ENCODE results near the gene CSF1.
"Not testable (repeated sequence)": the region's sequence is repeated elsewhere in the genome, so short reads cannot be mapped to it uniquely, and the experiment has no call there.

Gene CSF1, protein sequence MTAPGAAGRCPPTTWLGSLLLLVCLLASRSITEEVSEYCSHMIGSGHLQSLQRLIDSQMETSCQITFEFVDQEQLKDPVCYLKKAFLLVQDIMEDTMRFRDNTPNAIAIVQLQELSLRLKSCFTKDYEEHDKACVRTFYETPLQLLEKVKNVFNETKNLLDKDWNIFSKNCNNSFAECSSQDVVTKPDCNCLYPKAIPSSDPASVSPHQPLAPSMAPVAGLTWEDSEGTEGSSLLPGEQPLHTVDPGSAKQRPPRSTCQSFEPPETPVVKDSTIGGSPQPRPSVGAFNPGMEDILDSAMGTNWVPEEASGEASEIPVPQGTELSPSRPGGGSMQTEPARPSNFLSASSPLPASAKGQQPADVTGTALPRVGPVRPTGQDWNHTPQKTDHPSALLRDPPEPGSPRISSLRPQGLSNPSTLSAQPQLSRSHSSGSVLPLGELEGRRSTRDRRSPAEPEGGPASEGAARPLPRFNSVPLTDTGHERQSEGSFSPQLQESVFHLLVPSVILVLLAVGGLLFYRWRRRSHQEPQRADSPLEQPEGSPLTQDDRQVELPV

DNA sequence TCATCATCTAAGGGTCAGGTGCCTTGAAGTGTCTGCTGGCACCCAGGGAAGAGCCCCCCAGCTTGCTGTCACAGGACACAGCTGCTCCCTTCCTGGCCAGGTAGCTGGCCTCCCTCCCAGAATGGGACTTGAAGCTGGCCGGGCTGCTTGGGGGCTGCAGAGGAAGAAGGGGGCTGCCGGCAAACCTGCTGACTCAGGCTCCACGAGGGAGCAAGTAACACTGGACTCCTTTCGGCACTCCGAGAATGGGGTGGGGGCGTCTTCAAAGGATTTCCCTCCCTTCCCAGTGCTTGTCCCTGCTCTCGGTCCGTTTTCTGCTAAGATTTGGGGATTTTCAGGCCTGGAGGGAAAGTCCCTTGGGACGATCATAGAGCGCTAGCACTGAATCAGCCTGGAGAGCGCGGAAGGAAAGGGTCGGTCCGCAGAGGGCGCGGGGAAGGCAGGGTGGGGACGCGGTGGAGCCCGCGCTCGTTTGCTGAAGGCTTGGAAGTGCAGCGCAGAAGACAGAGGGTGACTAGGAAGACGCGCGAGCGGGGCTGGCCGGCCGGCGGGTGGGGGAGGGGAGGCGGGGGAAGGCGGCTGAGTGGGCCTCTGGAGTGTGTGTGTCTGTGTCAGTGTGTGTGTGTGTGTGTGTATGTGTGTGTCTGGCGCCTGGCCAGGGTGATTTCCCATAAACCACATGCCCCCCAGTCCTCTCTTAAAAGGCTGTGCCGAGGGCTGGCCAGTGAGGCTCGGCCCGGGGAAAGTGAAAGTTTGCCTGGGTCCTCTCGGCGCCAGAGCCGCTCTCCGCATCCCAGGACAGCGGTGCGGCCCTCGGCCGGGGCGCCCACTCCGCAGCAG lies at the start of gene CSF1:
Gene CSF1, plus strand, starts transcription at position 727 of the 840 bp plus-strand sequence. CDS start 175 bp downstream, outside the sequence.
- no peak for DNase-seq

DNA sequence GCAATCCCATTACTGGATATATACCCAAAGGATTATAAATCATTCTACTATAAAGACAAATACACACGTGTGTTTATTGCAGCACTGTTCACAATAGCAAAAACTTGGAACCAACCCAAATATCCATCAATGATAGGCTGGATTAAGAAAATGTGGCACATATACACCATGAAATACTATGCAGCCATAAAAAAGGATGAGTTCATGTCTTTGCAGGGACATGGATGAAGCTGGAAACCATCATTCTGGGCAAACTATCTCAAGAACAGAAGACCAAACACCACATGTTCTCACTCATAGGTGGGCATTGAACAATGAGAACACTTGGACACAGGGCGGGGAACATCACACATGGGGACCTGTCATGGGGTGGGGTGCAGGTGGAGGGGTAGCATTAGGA lies 49.0 kb upstream of the CSF1 start:
- DNase-seq, result not testable (repeated sequence)

DNA sequence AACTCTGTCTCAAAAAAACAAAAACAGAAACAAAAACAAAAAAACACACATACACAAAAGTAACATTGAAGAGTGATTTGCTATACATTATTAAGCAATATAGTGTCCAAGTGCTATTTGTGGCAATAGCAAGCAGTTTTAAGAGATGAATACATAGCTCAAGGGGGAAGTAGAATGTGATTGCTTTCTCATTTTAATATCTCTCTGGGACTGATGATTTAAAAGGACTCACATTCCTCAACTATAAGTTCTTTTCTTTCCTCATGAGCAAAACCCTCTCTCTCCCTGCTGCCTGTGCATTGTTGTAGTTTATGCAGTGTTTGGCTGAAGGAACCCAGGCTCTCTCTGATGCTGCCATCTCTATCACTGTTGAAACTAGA lies 47.0 kb upstream of the CSF1 start:
- no peak for DNase-seq

DNA sequence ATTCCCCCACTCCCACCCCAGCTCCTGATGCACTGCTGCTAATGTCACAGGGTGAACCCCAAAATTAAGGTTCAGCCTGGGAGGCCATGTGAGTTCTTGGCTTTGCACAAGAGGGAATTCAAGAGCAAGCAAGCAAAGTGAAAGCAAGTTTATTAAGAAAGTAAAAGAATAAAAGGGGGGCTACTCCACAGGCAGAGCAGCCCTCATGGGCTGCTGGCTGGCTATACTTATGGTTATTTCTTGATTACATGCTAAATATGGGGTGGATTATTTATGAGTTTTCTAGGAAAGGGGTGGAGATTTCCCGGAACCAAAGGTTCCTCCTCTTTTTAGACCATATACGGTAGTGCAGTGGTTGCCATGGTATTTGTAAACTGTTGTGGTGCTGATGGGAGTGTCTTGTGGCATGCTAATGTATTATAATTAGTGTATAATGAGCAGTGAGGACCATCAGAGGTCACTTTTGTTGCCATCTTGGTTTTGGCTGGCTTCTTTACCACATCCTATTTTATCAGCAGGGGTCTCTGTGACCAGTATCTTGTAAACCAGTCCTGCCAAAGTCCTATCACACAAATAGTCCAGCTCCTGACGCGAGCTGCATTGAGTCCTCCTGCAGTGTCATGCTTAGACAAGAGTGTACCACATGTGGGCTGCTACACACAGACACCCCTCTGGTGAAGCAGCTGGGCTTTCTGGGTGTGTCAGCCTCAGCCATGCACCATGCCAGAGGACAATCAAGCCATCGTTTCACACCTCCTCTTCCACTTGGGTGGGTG lies 46.4 kb upstream of the CSF1 start:
- DNase-seq, result no peak

DNA sequence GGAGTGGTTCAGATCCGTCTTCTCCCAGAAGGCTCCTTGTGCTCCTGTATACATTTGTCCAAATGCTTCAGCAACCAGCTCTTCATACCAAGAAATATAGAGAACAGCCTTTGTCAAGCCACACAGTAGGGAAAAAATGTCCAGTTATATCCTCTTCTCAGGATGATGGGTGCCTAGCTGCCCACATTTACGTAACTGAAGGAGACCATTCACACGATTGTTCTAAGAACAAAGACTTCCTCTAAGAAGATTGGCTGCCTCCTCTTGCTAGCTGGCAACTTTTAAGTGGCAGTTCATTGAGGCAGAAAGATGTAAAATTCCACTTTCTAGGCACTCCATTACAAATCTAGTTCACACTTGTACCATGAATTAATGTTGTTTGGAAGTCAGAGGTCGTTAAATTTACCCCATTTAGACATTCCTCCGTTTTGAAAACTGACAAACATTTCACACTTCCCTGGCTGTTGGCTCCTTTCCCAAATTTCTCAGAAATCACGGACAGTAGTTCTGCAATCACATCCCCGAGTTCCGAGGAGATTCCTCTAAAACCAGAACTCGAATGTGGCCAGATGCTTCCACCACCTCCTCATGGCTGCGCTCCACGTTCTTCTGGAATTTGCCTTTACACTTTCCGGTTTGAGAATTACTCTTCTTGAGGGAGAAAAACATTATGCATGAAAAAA lies 45.6 kb upstream of the CSF1 start:
- DNase-seq, result no peak

DNA sequence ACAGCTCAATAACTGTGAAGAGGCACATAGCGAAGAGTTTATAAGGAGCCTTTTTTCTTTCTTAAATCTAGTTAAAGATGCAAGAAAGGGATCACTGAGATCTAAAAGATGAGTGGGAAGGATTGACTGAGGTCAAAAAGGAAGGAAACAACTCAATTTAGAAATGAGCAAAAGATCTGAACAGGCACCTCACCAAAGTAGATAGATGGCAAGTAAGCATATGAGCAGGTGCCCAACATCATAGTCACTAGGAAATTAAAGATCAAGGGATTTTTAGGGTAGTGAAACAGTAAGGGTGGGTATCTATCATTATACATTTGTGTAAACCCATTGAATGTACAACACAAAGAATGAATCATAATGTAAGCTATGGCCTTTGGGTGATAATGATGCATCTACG lies 44.6 kb upstream of the CSF1 start:
- DNase-seq, result no peak

DNA sequence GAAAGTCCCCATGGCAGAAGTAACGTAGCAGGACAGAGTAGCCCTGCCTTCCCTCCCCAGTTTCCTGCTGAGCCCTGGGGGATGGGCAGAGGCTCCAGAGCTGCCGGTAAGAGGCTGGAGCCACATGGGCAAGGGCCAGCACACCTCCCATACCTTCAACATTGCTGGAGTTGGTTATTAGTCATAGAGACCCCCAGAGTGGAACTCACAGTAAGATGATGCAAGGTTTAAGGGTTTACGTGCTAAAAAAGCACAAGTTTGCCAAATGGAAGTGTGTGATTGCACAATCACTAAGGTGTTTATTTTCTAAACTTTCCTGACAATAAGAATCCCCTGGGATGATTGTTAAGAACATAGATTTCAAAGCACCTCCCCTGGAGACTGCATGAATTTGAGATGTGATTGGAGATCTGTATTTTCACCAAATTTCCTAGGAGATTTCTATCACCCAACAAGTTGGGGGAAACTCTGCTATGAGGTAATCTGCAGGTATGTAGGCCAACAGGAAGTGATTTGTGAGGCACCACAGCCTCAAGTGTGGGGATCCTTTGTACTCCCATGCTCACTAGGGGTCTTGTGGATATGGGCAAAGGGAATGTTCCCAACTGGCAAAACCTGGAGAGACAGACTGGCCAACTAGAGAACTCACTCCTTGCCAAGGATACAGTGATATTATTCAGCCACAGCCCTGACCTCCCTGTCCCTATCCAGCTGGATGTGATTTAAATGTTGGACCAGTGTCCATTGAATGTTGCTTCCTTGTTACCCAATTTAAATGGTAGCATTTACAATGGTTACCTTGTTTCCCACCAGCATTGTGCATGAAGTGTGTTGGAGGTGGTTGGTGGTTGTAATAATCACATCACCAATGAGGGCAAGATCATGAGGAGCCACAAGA lies 37.1 kb upstream of the CSF1 start:
- DNase-seq, result no peak

DNA sequence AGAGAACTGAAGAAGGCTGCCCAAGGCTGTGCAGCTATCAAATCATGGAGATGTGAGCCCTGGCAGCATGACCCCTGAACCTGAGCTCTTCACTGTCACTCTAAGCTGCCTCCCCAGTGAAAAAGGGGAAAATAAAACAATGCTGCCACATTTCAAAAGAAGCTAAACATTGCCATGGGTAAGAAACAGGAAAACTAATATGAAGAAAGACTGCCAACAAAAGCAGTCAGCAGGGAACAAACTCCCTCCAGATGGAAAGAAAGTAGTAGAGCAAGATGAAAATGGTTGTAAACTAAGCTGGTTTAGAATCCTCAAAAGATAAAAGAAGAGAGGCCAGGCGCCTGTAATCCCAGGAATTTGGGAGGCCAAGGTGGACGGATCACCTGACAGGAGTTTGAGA lies 36.2 kb upstream of the CSF1 start:
- DNase-seq, result no peak

DNA sequence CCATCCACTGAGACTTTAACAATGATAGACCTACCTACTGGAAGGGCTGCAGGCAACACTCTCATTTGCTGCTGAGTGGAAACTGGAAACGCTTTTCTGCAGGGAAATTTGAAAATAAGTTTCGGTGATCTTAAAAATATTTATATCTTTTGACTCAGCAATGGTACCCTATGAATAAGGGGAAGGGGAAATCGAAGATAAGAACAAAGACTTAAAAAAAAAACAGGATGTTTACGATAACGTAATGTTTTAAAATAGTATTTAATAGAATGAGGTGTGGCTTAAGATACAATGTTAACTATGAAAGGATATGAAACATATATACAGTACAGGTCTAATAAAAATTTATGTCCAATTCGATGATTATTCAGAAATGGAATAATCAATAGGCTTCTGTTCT lies 34.8 kb upstream of the CSF1 start:
- no peak for DNase-seq

DNA sequence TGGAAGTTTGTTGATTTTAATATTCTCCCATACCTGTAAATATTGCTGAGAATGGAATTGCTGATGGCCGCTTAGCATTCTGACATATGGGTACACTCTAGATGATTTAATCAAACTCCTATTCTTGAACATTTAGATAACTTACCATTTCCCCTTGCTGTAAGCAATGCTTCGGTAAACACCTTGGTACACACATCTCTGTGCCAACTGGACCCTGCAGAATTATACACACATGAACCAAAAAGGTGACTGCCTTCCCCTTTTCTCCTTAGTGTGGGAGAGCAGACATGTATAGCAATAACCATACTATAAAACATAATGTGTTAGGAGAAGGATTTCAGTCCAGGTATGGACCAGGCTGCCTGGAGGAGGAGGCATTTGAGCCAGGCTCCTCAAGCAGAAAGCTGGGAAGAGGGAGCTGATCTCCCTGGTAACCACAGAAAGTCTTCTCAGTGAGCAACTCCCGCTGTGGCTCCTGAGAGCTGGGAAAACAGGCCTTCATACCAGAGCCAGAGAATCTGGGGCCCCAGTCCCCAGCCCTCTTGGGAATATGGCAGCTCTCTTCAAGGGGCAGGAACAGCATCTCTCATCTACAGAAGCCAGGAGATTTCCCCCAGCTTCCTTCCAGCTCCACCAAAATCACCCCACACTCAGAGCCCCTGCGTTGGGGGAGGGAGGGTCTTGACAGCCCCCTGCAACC lies 33.9 kb upstream of the CSF1 start:
- no peak for DNase-seq

DNA sequence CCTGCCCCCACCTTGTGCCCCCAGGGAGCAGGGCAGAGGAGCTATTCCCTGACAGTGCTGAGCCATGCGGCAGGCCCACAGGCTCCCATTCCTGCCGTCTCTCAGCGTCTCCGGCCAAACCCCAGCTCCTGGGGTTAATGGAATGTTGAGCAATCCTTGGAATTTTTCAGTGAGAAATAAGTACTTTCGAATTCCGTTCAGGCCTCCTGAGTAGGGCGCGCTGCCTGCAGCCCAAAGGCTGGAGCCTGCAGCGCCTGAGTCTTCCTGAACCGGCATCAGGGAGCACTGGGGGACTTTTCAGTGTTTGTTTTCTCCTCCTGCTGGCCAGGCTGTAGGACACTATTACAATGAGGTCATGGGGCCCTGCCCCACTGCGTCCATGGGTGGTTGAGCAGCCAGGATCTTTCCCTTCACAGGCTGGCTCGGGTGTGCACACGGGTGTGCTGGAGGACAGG lies 33.3 kb upstream of the CSF1 start:
- DNase-seq, result no peak

DNA sequence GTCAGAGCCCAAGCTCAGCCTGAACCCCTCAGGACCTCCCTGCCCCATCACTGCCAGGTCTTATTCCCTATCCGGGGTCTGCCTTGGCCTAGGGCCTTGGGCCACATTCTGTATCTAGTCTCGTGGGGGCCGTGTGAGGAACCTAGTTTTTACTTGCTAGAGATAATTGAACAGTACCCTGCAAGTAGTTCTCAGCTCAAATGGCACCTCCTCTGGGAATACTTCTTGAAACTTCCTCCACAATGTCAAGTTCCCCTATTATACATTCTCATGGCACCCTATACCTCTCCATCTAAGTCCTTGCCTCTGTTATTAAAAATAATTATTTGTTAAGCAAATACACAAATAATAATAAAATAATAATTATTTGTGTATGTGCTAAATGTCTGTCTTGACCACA lies 32.9 kb upstream of the CSF1 start:
- DNase-seq, result no peak

DNA sequence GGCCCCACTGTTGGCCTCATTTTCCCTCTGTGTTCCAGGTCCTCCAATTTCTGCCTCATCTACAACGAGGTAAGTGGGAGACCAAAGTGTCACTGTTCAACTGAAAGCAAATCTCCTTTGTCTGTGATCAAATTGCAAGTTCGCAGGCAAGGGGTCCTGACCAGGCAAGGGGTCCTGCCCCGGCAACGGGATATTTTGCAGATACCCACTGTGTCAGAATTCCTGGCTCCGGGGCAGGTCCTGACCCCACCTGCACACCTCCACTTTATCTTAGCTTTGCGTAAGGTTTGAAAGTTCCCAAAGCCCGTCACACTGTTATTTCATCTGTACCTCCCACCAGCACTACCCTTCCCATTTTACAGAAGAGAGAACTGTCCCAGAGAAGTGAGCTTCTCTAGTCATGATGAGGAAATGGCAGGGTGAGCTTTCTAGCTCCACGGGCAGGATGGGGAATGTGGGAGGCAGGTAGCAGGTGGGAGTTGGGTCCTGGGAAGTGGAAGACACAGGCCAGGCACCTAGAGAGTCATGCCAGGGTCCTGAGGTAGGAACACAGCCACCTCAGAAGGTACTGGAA lies 32.0 kb upstream of the CSF1 start:
- no peak for DNase-seq

DNA sequence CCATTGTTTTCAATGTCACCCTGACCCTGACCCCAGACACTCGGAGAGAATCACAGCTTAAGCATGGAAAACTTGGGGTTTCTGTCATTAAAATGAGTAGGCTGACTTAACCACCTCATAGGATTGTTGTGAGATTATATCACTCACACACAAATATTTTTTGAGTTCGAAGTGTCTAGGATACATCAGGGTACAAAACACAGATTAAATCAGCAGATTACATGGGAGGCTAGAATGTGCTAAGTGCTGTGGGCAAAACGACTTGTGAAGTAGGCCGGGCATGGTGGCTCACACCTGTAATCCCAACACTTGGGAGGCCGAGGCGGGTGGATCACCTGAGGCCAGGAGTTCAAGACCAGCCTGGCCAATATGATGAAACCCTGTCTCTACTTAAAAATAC lies 31.3 kb upstream of the CSF1 start:
- not testable (repeated sequence) for DNase-seq

DNA sequence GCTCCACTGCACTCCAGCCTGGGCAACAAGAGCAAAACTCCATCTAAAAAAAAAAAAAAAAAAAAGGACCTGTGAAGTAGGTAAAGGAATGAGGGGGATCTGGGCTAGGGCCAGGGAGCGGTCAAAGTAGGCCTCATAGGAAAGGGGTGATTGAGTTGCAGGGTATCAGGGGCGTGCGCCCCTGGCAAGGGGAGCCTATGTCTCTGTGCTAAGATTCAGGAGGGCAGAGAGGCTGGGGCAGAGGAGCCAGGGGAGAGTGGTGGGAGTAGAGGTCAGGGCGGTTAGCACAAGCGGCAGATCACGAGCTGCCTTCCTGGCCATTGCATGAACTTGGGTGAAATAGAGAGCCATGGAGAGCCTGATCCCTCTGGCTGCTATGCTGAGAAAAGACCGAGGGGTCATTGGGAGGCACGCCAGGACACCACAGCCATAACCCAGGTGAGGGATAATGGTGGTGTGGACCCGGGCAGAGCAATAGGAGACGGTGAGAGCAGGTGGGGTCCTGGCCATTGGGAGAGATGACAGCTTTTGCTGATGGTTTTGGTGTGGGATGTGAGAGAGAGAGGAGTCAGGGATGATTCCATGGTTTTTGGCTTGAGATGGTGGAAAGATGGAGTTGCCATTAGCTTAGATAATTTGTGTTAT lies 30.6 kb upstream of the CSF1 start:
- no peak for DNase-seq

DNA sequence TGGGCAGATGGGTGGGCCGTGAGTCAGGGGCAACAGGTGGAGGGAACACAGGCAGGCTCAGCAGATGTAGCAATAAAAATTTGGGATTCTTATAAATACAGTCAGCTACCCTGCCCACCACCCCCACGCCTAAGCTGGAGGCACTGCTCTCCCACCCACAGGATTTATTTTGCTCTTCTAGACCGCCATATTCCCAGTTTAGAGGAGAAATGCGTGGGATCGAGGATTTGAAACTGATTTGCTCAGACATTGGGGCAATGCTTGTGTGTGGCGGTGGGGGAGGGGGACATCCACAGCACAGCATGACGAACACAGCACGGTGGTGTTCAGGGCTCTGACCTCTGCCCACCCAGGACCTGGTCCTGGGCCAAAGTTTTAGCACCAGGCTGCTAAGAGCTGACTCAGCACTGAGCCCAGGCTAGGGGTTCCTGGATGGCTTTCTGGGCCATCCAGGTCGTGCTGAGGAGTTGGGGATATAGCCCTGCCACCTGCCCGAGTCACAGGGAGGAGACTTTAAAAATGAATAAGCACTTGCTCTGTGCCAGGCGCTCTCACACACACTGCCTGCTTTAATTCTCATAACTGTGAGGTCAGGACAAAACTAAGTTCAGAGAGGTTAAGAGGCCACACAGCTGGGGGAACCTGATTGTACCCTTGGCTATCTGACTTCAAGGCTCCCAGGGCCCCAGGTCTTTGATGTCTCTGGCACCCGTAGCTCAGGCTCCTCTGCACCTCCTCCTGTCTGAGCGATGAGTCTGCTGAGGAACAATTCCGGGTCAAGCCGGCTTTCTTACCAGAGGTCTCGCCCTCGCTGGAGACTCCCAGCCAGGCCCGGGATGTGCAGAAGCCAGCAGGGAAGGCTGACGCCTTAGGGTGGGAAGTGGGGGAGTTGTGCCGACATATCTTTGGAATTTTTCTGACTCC lies 29.4 kb upstream of the CSF1 start:
- DNase-seq, result no peak

DNA sequence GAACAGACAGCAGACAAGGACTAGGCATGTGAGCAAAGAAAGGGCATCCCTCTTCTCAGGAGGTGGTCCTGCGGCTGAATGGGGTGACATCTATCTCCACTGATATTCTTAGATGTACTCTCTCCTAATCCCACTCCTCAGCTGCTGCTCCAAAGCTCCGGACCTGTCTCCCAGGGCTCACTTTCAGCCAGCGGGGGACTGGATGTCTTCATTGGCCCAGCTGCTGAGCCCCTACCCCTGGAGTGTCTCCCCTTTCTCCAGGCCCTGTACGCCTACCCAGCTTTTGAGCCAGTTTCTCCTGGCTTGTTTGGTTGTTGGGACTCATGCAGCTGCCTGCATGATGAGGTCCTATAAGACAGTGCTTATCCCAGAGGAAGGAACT lies 28.8 kb upstream of the CSF1 start:
- no peak for DNase-seq

Measured in NCI-H446 (cell line).